Measurements from ENCODE around the gene SMYD1.

- TF ChIP-seq POLR2A (IDR thresholded peaks at IDR 0.05) (no peak), POLR2AphosphoS5 (IDR thresholded peaks at IDR 0.05) (no peak)
- TF ChIP-seq, protein P1, sequence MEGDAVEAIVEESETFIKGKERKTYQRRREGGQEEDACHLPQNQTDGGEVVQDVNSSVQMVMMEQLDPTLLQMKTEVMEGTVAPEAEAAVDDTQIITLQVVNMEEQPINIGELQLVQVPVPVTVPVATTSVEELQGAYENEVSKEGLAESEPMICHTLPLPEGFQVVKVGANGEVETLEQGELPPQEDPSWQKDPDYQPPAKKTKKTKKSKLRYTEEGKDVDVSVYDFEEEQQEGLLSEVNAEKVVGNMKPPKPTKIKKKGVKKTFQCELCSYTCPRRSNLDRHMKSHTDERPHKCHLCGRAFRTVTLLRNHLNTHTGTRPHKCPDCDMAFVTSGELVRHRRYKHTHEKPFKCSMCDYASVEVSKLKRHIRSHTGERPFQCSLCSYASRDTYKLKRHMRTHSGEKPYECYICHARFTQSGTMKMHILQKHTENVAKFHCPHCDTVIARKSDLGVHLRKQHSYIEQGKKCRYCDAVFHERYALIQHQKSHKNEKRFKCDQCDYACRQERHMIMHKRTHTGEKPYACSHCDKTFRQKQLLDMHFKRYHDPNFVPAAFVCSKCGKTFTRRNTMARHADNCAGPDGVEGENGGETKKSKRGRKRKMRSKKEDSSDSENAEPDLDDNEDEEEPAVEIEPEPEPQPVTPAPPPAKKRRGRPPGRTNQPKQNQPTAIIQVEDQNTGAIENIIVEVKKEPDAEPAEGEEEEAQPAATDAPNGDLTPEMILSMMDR (IDR thresholded peaks at IDR 0.05): no peak
These were observed 419 bp downstream of the SMYD1 start for GRCh38 chr2:88068044-88068443.

Data from upper lobe of left lung (tissue), 4 donors.